SK-N-SH (cell line): ENCODE measurements around the gene MAP7D3. TPM values are rescaled to one million over a fixed set of nuclear protein-coding genes. Genes with fewer than 3 reads are reported as not detected.

Experiments used
- CTCF ChIA-PET: fragments of 300-600, 350-600 bp; formaldehyde crosslinking; extraction: SDS; loops from one replicate; lab custom pipeline; 2021; lab: Yijun Ruan, JAX
- POLR2A ChIA-PET: fragments of 350-600 bp; sonication (Branson Sonifier 250); formaldehyde crosslinking; extraction: SDS; loops from one replicate; lab custom pipeline; 2020; ENCODE audit warnings: antibody characterized with exemption, inconsistent platforms; lab: Yijun Ruan, JAX
- DNase-seq: peaks from one replicate; pipeline ENCODE4 v3.0.0; 2012
- H2AFZ ChIP-seq: fragments of 200-600 bp; sonication (generic); 2 replicates; pipeline ENCODE4 v1.8.1; 2016; ENCODE audit warnings: antibody characterized with exemption, mild to moderate bottlenecking, low read depth
- H3F3A ChIP-seq: fragments of 200-600 bp; sonication (generic); replicated peaks from 2 replicates; pipeline ENCODE3; 2016; ENCODE audit warnings: antibody characterized with exemption, mild to moderate bottlenecking; ENCODE audit not compliant: insufficient read depth
- H3K27ac ChIP-seq, 2 experiments: fragments of 200-500 bp in 1 of 2; fragments of 200-600 bp in 1 of 2; sonication (Bioruptor generic) in 1 of 2; sonication (generic), shearing (Covaris generic) in 1 of 2; 2 replicates each; pipeline versions ENCODE4 v1.5.1 to v1.6.1; 2014 to 2016; ENCODE audit warnings: low read depth in 2 of 2, inconsistent platforms in 1 of 2, low read length in 1 of 2, mild to moderate bottlenecking in 1 of 2, mixed read lengths in 1 of 2
- H3K27me3 ChIP-seq: fragments of 200-600 bp; sonication (generic), shearing (Covaris generic); 2 replicates; pipeline ENCODE4 v1.6.1; 2016; ENCODE audit warnings: mixed run types; ENCODE audit not compliant: insufficient read depth
- H3K36me3 ChIP-seq, 2 experiments: fragments of 200-500 bp in 1 of 2; fragments of 200-600 bp in 1 of 2; sonication (Bioruptor generic) in 1 of 2; sonication (generic) in 1 of 2; replicated peaks in 1 of 2; 2 replicates each; pipeline versions ENCODE3 to v1.5.1; 2014 to 2016; ENCODE audit warnings: low read length in 1 of 2, mild to moderate bottlenecking in 1 of 2; ENCODE audit not compliant: insufficient read depth in 2 of 2, control insufficient read depth in 1 of 2
- H3K4me1 ChIP-seq, 2 experiments: fragments of 200-500 bp in 1 of 2; fragments of 200-600 bp in 1 of 2; sonication (Bioruptor generic) in 1 of 2; sonication (generic), shearing (Covaris generic) in 1 of 2; 2 replicates each; pipeline versions ENCODE4 v1.5.1 to v1.6.1; 2014 to 2016; ENCODE audit warnings: low read depth in 1 of 2, low read length in 1 of 2, mixed run types in 1 of 2; ENCODE audit not compliant: insufficient read depth in 2 of 2, control insufficient read depth in 1 of 2
- H3K4me2 ChIP-seq: fragments of 200-600 bp; sonication (generic), shearing (Covaris generic); 2 replicates; pipeline ENCODE4 v1.6.1; 2017; ENCODE audit warnings: mixed run types
- H3K4me3 ChIP-seq, 2 experiments: fragments of 200-500 bp in 1 of 2; fragments of 200-600 bp in 1 of 2; sonication (Bioruptor generic) in 1 of 2; sonication (generic), shearing (Covaris generic) in 1 of 2; 2 replicates each; pipeline versions ENCODE4 v1.5.1 to v1.8.1; 2014 to 2016; ENCODE audit warnings: low read depth in 2 of 2, inconsistent platforms in 1 of 2, low read length in 1 of 2, mild to moderate bottlenecking in 1 of 2, mixed read lengths in 1 of 2, moderate library complexity in 1 of 2
- H3K79me2 ChIP-seq: fragments of 200-600 bp; sonication (generic); 2 replicates; pipeline ENCODE4 v1.8.1; 2017; ENCODE audit warnings: mild to moderate bottlenecking; ENCODE audit not compliant: insufficient read depth
- H3K9ac ChIP-seq: fragments of 200-600 bp; sonication (generic); 2 replicates; pipeline ENCODE4 v1.6.1; 2017; ENCODE audit warnings: mixed run types
- H3K9me2 ChIP-seq: fragments of 200-600 bp; sonication (generic); 2 replicates; pipeline ENCODE4 v1.6.1; 2017; ENCODE audit warnings: mixed run types
- H3K9me3 ChIP-seq: fragments of 200-600 bp; sonication (generic); 2 replicates; pipeline ENCODE4 v1.6.1; 2017; ENCODE audit warnings: mixed run types, mild to moderate bottlenecking, moderate library complexity
- H4K20me1 ChIP-seq: fragments of 200-600 bp; sonication (generic); 2 replicates; pipeline ENCODE4 v1.6.1; 2017; ENCODE audit warnings: mild to moderate bottlenecking, mixed run types; ENCODE audit not compliant: insufficient read depth
- CHD2 ChIP-seq: fragments of 150-350 bp; IDR thresholded peaks from 2 replicates; pipeline ENCODE4 v1.6.1; 2018; ENCODE audit warnings: low read length; ENCODE audit not compliant: partially characterized antibody
- EP300 ChIP-seq, 2 experiments: IDR thresholded peaks; 2 replicates each; pipeline versions ENCODE4 v1.4.0 to v1.6.1; 2012; ENCODE audit warnings: borderline replicate concordance in 1 of 2, low read depth in 1 of 2, low read length in 1 of 2
- FOXM1 ChIP-seq: IDR thresholded peaks from 2 replicates; pipeline ENCODE4 v1.4.0; 2012; ENCODE audit warnings: low read depth, mild to moderate bottlenecking
- IRF3 ChIP-seq: fragments of 150-350 bp; IDR thresholded peaks from 2 replicates; pipeline ENCODE4 v1.6.1; 2016; ENCODE audit warnings: mild to moderate bottlenecking, low read depth, low read length
- JUND ChIP-seq: IDR thresholded peaks from 2 replicates; pipeline ENCODE4 v1.4.0; 2012
- MXI1 ChIP-seq: IDR thresholded peaks from 2 replicates; pipeline ENCODE4 v1.6.1; 2012; ENCODE audit warnings: mild to moderate bottlenecking, low read depth, low read length, improper control_type of control experiment
- NRF1 ChIP-seq: IDR thresholded peaks from 2 replicates; pipeline ENCODE4 v1.6.1; 2012; ENCODE audit warnings: low read depth, mild to moderate bottlenecking, low read length
- PBX3 ChIP-seq: IDR thresholded peaks from 2 replicates; pipeline ENCODE4; 2012
- RAD21 ChIP-seq: IDR thresholded peaks from 2 replicates; pipeline ENCODE4 v1.6.1; 2012; ENCODE audit warnings: mild to moderate bottlenecking, low read length
- RCOR1 ChIP-seq: fragments of 150-350 bp; IDR thresholded peaks from 2 replicates; pipeline ENCODE4 v1.6.1; 2017; ENCODE audit warnings: antibody characterized with exemption, low read length
- SIN3A ChIP-seq: IDR thresholded peaks from 2 replicates; pipeline ENCODE4 v1.6.1; 2012; ENCODE audit warnings: low read depth, mild to moderate bottlenecking, low read length, moderate library complexity, borderline replicate concordance
- SMC3 ChIP-seq: IDR thresholded peaks from 2 replicates; pipeline ENCODE4 v1.6.1; 2012; ENCODE audit warnings: low read depth, low read length, improper control_type of control experiment
- TEAD4 ChIP-seq: IDR thresholded peaks from 2 replicates; pipeline ENCODE4 v1.4.0; 2012; ENCODE audit warnings: mild to moderate bottlenecking, borderline replicate concordance; ENCODE audit not compliant: insufficient read depth
- YY1 ChIP-seq: IDR thresholded peaks from 2 replicates; pipeline ENCODE4 v1.4.0; 2012; ENCODE audit warnings: low read depth, mild to moderate bottlenecking
- WGBS: methylation state at CpG from one replicate; pipeline ENCODE4 v1.1.6; 2017; ENCODE audit warnings: low lambda C conversion rate; 5-methylcytosine and 5-hydroxymethylcytosine counted together
- polyA plus RNA-seq, 3 experiments: library from polyadenylated mRNA; depleted of rRNA; stranded (reverse); fragments of >200 nt; gene quantifications; 2 replicates each; pipeline ENCODE4 v1.2.3, GENCODE V29; 2012
- TF ChIP-seq, protein P1 (sequence below): IDR thresholded peaks from 2 replicates; pipeline ENCODE4 v1.6.1; 2012; ENCODE audit warnings: mild to moderate bottlenecking, low read depth, low read length, moderate library complexity
- TF ChIP-seq, protein P2 (sequence below): fragments of 150-350 bp; IDR thresholded peaks from 2 replicates; pipeline ENCODE4 v1.6.1; 2017; ENCODE audit warnings: antibody characterized with exemption, low read length, low read depth, borderline replicate concordance
- TF ChIP-seq, protein P3 (sequence below): IDR thresholded peaks from 2 replicates; pipeline ENCODE4 v1.4.0; 2012; ENCODE audit warnings: low read depth, borderline replicate concordance

Gene MAP7D3
- polyA plus RNA-seq, 1 of the 3 experiments (the other 2 are of a cell fraction), result 5.8 TPM

GRCh38 chrX:136210806-136211205, 40.4 kb downstream of the MAP7D3 start (continued):
- TF ChIP-seq, protein P1, sequence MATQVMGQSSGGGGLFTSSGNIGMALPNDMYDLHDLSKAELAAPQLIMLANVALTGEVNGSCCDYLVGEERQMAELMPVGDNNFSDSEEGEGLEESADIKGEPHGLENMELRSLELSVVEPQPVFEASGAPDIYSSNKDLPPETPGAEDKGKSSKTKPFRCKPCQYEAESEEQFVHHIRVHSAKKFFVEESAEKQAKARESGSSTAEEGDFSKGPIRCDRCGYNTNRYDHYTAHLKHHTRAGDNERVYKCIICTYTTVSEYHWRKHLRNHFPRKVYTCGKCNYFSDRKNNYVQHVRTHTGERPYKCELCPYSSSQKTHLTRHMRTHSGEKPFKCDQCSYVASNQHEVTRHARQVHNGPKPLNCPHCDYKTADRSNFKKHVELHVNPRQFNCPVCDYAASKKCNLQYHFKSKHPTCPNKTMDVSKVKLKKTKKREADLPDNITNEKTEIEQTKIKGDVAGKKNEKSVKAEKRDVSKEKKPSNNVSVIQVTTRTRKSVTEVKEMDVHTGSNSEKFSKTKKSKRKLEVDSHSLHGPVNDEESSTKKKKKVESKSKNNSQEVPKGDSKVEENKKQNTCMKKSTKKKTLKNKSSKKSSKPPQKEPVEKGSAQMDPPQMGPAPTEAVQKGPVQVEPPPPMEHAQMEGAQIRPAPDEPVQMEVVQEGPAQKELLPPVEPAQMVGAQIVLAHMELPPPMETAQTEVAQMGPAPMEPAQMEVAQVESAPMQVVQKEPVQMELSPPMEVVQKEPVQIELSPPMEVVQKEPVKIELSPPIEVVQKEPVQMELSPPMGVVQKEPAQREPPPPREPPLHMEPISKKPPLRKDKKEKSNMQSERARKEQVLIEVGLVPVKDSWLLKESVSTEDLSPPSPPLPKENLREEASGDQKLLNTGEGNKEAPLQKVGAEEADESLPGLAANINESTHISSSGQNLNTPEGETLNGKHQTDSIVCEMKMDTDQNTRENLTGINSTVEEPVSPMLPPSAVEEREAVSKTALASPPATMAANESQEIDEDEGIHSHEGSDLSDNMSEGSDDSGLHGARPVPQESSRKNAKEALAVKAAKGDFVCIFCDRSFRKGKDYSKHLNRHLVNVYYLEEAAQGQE, result no peak
- TF ChIP-seq, all 33 proteins: peak for 0

- TF ChIP-seq RCOR1 (no peak), YY1 (no peak), SIN3A (no peak), EP300 (IDR thresholded peaks at IDR 0.05; ENCODE audit: borderline replicate concordance in 1 of 2, low read depth in 1 of 2, low read length in 1 of 2) (no peak), FOXM1 (no peak), IRF3 (no peak), JUND (no peak), NRF1 (no peak), RAD21 (no peak), TEAD4 (no peak), SMC3 (no peak), PBX3 (no peak), CHD2 (no peak), MXI1 (no peak)
- TF ChIP-seq, protein P2, sequence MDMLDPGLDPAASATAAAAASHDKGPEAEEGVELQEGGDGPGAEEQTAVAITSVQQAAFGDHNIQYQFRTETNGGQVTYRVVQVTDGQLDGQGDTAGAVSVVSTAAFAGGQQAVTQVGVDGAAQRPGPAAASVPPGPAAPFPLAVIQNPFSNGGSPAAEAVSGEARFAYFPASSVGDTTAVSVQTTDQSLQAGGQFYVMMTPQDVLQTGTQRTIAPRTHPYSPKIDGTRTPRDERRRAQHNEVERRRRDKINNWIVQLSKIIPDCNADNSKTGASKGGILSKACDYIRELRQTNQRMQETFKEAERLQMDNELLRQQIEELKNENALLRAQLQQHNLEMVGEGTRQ, result no peak
- TF ChIP-seq, protein P1, result no peak
- TF ChIP-seq, protein P3, sequence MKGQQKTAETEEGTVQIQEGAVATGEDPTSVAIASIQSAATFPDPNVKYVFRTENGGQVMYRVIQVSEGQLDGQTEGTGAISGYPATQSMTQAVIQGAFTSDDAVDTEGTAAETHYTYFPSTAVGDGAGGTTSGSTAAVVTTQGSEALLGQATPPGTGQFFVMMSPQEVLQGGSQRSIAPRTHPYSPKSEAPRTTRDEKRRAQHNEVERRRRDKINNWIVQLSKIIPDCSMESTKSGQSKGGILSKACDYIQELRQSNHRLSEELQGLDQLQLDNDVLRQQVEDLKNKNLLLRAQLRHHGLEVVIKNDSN, result no peak
- Histone ChIP-seq H3K79me2 (no peaks in the 10 kb centered on the region), H3K4me1 (no peaks in the 10 kb centered on the region; a peak in 1 of 4 replicates), H3K27me3 (peaks cover 6% of the 10 kb centered on the region; the same call in 1 of the 2 replicates), H3K4me2 (no peak overlapping the region), H4K20me1 (no peaks in the 10 kb centered on the region), H3K27ac (no peak overlapping the region), H3K4me3 (no peak overlapping the region), H3K36me3 (peaks cover 0 to 24% of the 10 kb centered on the region in 2 experiments), H3K9ac (no peak overlapping the region), H2AFZ (no peak overlapping the region), H3K9me3 (no peaks in the 10 kb centered on the region), H3F3A (no peaks in the 10 kb centered on the region), H3K9me2 (no peaks in the 10 kb centered on the region)
- 42% methylated on average over 7 of the region's 7 CpGs for whole genome bisulfite sequencing
- ChIA-PET CTCF (interaction anchor here (0.7 to 4.9 kb wide), 5 partner anchors 15 to 181 kb away, joined by 3 to 42 read pairs (median 4); no protein-coding TSS in a partner anchor), POLR2A (no interaction called here)
- no peak for DNase-seq
Measured at GRCh38 chrX:136210243-136210642, 41.0 kb downstream of the MAP7D3 start.
